OCI-LY7 (cell line): ENCODE data around the gene RBM33. TPM values are rescaled to one million over a fixed set of nuclear protein-coding genes. Genes with fewer than 3 reads are reported as not detected.

ENCODE experiments used
- BruUV-seq: library from RNA; stranded (reverse); fragments of 400-500 nt; replicated peaks from 2 replicates; lab custom pipeline; 2021; lab: Mats Ljungman, UMichigan
- CTCF ChIA-PET: fragments of 300-600 bp; sonication (Branson Sonifier 250); formaldehyde crosslinking; loops from one replicate; lab custom pipeline; 2022; ENCODE audit warnings: antibody characterized with exemption; ENCODE audit not compliant: unreplicated experiment; lab: Charles Lee
- POLR2A ChIA-PET: fragments of 300-600 bp; sonication (Branson Sonifier 250); formaldehyde crosslinking; loops from one replicate; lab custom pipeline; 2022; ENCODE audit warnings: antibody characterized with exemption; lab: Charles Lee
- DNase-seq: peaks from one replicate; pipeline ENCODE4 v3.0.0-alpha.2; 2015; ENCODE audit warnings: low spot score
- H2AFZ ChIP-seq: fragments of 200-600 bp; sonication (generic), shearing (Covaris generic); 2 replicates; pipeline ENCODE4 v1.6.1; 2014; ENCODE audit warnings: mild to moderate bottlenecking, antibody characterized with exemption, low read length, moderate library complexity
- H3K27ac ChIP-seq: fragments of 200-600 bp; sonication (generic); 2 replicates; pipeline ENCODE4 v1.5.1; 2014; ENCODE audit warnings: mixed run types, low read depth, mild to moderate bottlenecking, moderate library complexity, low read length, inconsistent platforms; ENCODE audit not compliant: poor library complexity, severe bottlenecking
- H3K36me3 ChIP-seq: fragments of 200-600 bp; sonication (generic); 2 replicates; pipeline ENCODE4 v1.6.1; 2014; ENCODE audit warnings: mild to moderate bottlenecking, antibody characterized with exemption, low read length, moderate library complexity, mixed read lengths; ENCODE audit not compliant: insufficient read depth
- H3K4me1 ChIP-seq: fragments of 200-600 bp; sonication (generic); 2 replicates; pipeline ENCODE4 v1.5.1; 2014; ENCODE audit warnings: mild to moderate bottlenecking, low read length; ENCODE audit not compliant: insufficient read depth, poor library complexity, severe bottlenecking
- H3K4me2 ChIP-seq: fragments of 200-600 bp; sonication (generic); 2 replicates; pipeline ENCODE4 v1.6.1; 2014; ENCODE audit warnings: mild to moderate bottlenecking, low read length
- H3K4me3 ChIP-seq: fragments of 200-600 bp; sonication (generic); 2 replicates; pipeline ENCODE4 v1.5.1; 2014; ENCODE audit warnings: mild to moderate bottlenecking, low read depth, low read length; ENCODE audit not compliant: poor library complexity, severe bottlenecking
- H3K79me2 ChIP-seq: fragments of 200-600 bp; sonication (generic); 2 replicates; pipeline ENCODE4 v1.6.1; 2016; ENCODE audit warnings: low read depth, mild to moderate bottlenecking, low read length, moderate library complexity, mixed read lengths; ENCODE audit not compliant: insufficient read depth
- H3K9me2 ChIP-seq: fragments of 200-600 bp; sonication (generic); 2 replicates; pipeline ENCODE4 v1.6.1; 2016; ENCODE audit warnings: mild to moderate bottlenecking, low read length, mixed read lengths; ENCODE audit not compliant: insufficient read depth
- H3K9me3 ChIP-seq: fragments of 200-600 bp; sonication (generic); 2 replicates; pipeline ENCODE4 v1.6.1; 2014; ENCODE audit warnings: mild to moderate bottlenecking, mixed run types, low read length, mixed read lengths
- H4K20me1 ChIP-seq: fragments of 200-600 bp; sonication (generic); 2 replicates; pipeline ENCODE4 v1.6.1; 2014; ENCODE audit warnings: mild to moderate bottlenecking, antibody characterized with exemption, low read length, moderate library complexity, mixed read lengths; ENCODE audit not compliant: insufficient read depth
- EZH2phosphoT487 ChIP-seq: fragments of 200-600 bp; sonication (generic); IDR thresholded peaks from 2 replicates; pipeline ENCODE4 v1.6.1; 2018; ENCODE audit warnings: low read depth, borderline replicate concordance, mild to moderate bottlenecking, mixed run types, antibody characterized with exemption, low read length, moderate library complexity, mixed read lengths
- intact Hi-C: fragments of 100-400 bp; cut with micrococcal nuclease; formaldehyde crosslinking; loops from one replicate; pipeline ENCODE4 v1.10.0; 2022; ENCODE audit not compliant: unreplicated experiment
- total RNA-seq, 2 experiments: library from RNA; depleted of rRNA in 1 of 2; stranded (reverse); fragments of >200 nt in 1 of 2; shearing (Covaris generic) in 1 of 2; gene quantifications; 2 replicates each; pipeline ENCODE4 v1.2.3, GENCODE V29; 2014 to 2022
- TF ChIP-seq, protein P1 (sequence below): fragments of 200-600 bp; sonication (generic); conservative IDR thresholded peaks from 2 replicates; pipeline ENCODE4 v1.5.1; 2014; ENCODE audit warnings: mild to moderate bottlenecking, antibody characterized with exemption, low read length, moderate library complexity, mixed read lengths

The RBM33 gene
- total RNA-seq, 2 experiments from 2014 or later, result 67.6 to 127 TPM

DNA sequence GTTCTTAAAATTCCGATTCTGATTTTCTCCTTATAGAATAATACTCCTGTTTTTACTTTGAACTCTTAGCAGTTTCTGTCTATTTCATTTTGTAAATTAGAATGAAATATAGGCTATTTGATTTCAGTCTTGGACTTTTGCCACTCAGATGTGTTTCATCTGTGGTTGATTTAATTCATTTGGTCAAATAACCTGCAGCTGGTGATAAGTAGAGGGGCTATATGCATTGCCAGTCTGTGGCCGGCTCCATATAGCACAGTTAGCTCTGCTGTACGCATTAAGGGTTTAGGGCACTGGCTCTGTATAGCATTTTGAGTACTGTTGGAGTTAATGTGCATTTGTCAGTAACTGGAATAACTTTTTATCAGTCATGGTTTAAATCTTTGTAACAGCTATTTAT lies 35.7 kb downstream of the RBM33 start:
- ChIA-PET POLR2A (interaction anchor here (0.8 to 1.2 kb wide), 3 partner anchors 14 to 93 kb away, joined by 3 read pairs; no protein-coding TSS in a partner anchor), CTCF (interaction anchor here (0.6 kb wide), 2 partner anchors 20 to 83 kb away, joined by 3 read pairs; no protein-coding TSS in a partner anchor)
- DNase-seq, result no peak
- Histone ChIP-seq H3K4me2 (no peak overlapping the region), H3K4me1 (peaks cover 14% of the 10 kb centered on the region), H3K9me3 (no peaks in the 10 kb centered on the region), H2AFZ (no peak overlapping the region), H3K36me3 (peaks cover 94% of the 10 kb centered on the region), H3K79me2 (peaks cover 95% of the 10 kb centered on the region), H3K27ac (no peak overlapping the region), H3K9me2 (no peaks in the 10 kb centered on the region), H4K20me1 (peaks cover 7% of the 10 kb centered on the region), H3K4me3 (no peak overlapping the region)
- no TSS peak for BruUV-seq
- no peak for TF ChIP-seq EZH2phosphoT487
- TF ChIP-seq, protein P1, sequence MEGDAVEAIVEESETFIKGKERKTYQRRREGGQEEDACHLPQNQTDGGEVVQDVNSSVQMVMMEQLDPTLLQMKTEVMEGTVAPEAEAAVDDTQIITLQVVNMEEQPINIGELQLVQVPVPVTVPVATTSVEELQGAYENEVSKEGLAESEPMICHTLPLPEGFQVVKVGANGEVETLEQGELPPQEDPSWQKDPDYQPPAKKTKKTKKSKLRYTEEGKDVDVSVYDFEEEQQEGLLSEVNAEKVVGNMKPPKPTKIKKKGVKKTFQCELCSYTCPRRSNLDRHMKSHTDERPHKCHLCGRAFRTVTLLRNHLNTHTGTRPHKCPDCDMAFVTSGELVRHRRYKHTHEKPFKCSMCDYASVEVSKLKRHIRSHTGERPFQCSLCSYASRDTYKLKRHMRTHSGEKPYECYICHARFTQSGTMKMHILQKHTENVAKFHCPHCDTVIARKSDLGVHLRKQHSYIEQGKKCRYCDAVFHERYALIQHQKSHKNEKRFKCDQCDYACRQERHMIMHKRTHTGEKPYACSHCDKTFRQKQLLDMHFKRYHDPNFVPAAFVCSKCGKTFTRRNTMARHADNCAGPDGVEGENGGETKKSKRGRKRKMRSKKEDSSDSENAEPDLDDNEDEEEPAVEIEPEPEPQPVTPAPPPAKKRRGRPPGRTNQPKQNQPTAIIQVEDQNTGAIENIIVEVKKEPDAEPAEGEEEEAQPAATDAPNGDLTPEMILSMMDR, result no peak
- intact Hi-C loops, result no loop called here

DNA sequence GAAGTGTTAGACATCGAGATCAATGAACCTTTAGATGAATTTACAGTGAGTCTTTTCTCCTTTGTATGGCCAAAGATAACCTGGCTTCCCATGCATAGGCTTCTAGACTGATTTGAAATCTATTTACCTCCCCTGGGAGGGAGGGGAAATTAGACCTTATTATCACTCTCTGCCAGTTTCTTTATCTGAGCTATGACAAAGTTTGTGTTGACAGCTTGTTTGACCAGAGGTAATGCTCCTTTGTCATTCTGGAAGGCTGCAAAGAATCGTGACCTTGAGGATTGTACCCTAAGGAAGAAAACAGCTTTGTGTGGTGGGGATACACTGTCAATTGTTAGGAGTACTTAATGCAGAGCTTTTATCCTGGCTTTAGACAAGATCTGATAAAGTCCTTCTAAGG lies 36.4 kb downstream of the RBM33 start:
- BruUV-seq, result no TSS peak
- H3K9me3 ChIP-seq, result no peaks in the 10 kb centered on the region; the same call in 1 of the 2 replicates
- H3K79me2 ChIP-seq, result peaks cover 95% of the 10 kb centered on the region
- no peak overlapping the region for H3K27ac ChIP-seq
- peaks cover 95% of the 10 kb centered on the region for H3K36me3 ChIP-seq
- no peak for DNase-seq
- TF ChIP-seq EZH2phosphoT487, result no peak
- TF ChIP-seq, protein P1, result no peak
- H3K4me1 ChIP-seq, result peaks cover 13% of the 10 kb centered on the region
- H3K4me2 ChIP-seq, result no peak overlapping the region
- H2AFZ ChIP-seq, result no peak overlapping the region
- no peak overlapping the region for H3K4me3 ChIP-seq
- intact Hi-C loops, result no loop called here
- ChIA-PET CTCF (interaction anchor here (0.6 kb wide), 1 partner anchor 21 kb away, joined by 3 read pairs; no protein-coding TSS in a partner anchor), POLR2A (interaction anchor here (0.7 to 1.1 kb wide), 4 partner anchors 9 to 22 kb away, joined by 3 to 4 read pairs (median 3); no protein-coding TSS in a partner anchor)
- H3K9me2 ChIP-seq, result no peaks in the 10 kb centered on the region
- H4K20me1 ChIP-seq, result peaks cover 7% of the 10 kb centered on the region

DNA sequence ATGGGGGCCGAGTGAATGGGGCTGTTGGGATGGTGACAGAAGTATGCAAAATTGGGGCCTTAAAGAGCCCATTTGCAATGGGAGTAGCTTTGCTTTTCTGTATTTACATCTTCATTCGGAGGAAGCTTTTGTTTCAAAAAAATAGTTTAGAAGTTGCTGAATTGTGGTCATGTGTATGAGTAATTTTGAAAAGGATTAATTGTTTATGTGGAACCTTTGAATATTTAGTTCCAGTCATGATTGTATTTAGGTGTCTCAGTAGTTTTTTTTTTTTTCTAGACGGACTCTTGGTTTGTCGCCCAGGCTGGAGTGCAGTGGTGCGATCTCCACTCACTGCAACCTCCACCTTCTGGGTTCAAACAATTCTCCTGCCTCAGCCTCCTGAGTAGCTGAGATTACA lies 37.2 kb downstream of the RBM33 start:
- peaks cover 95% of the 10 kb centered on the region for H3K36me3 ChIP-seq
- POLR2A ChIA-PET, result interaction anchor here (1.0 to 1.1 kb wide), 2 partner anchors 16 to 21 kb away, joined by 3 to 4 read pairs; no protein-coding TSS in a partner anchor
- no TSS peak for BruUV-seq
- no peak overlapping the region for H3K4me3 ChIP-seq
- CTCF ChIA-PET, result no interaction called here
- TF ChIP-seq EZH2phosphoT487, result no peak
- TF ChIP-seq, protein P1, result no peak
- peaks cover 7% of the 10 kb centered on the region for H4K20me1 ChIP-seq
- no peak for DNase-seq
- intact Hi-C loops, result no loop called here
- H3K79me2 ChIP-seq, result peaks cover 93% of the 10 kb centered on the region
- H3K27ac ChIP-seq, result no peak overlapping the region
- no peak overlapping the region for H2AFZ ChIP-seq
- peaks cover 5% of the 10 kb centered on the region; the same call in 1 of the 2 replicates for H3K9me3 ChIP-seq
- no peaks in the 10 kb centered on the region for H3K9me2 ChIP-seq
- peaks cover 5% of the 10 kb centered on the region for H3K4me1 ChIP-seq
- no peak overlapping the region for H3K4me2 ChIP-seq
